Neutrophil (primary cell): ENCODE measurements around the gene ESPNL.

Experiments
- H3K27ac ChIP-seq: fragments of 200-600 bp; sonication (generic); 2 replicates; pipeline ENCODE4 v1.5.1; 2016; ENCODE audit warnings: mild to moderate bottlenecking, moderate library complexity
- H3K27me3 ChIP-seq: fragments of 200-600 bp; sonication (generic); 2 replicates; pipeline ENCODE4 v1.6.0; 2016; ENCODE audit warnings: mild to moderate bottlenecking
- H3K36me3 ChIP-seq: fragments of 200-600 bp; sonication (generic); 2 replicates; pipeline ENCODE4 v1.5.1; 2017
- H3K4me1 ChIP-seq, 2 experiments: fragments of 200-600 bp in 1 of 2; sonication (generic) in 1 of 2; 1 replicate in 1 of 2; 2 replicates in 1 of 2; pipeline versions ENCODE4 v1.5.1 to v1.6.1; 2013 to 2016; ENCODE audit warnings: low read depth in 1 of 2, low read length in 1 of 2, mild to moderate bottlenecking in 1 of 2, moderate library complexity in 1 of 2; ENCODE audit not compliant: control insufficient read depth in 1 of 2, insufficient read depth in 1 of 2
- H3K4me3 ChIP-seq, 2 experiments: fragments of 200-600 bp in 1 of 2; sonication (generic) in 1 of 2; 1 replicate in 1 of 2; 2 replicates in 1 of 2; pipeline ENCODE4 v1.5.1; 2013 to 2016; ENCODE audit warnings: low read depth in 1 of 2, low read length in 1 of 2, mild to moderate bottlenecking in 1 of 2, moderate library complexity in 1 of 2
- H3K9me3 ChIP-seq: fragments of 200-600 bp; sonication (generic); 2 replicates; pipeline ENCODE4 v1.5.1; 2016
- CTCF ChIP-seq: fragments of 200-600 bp; sonication (generic); IDR thresholded peaks from 2 replicates; pipeline ENCODE4 v1.5.1; 2016; ENCODE audit warnings: antibody characterized with exemption

Gene ESPNL

GRCh38 chr2:238151205-238151604 lies 51.1 kb downstream of the ESPNL start:
- no peaks in the 10 kb centered on the region for H3K36me3 ChIP-seq
- H3K27me3 ChIP-seq, result peaks cover 3% of the 10 kb centered on the region
- TF ChIP-seq CTCF, result no peak

DNA sequence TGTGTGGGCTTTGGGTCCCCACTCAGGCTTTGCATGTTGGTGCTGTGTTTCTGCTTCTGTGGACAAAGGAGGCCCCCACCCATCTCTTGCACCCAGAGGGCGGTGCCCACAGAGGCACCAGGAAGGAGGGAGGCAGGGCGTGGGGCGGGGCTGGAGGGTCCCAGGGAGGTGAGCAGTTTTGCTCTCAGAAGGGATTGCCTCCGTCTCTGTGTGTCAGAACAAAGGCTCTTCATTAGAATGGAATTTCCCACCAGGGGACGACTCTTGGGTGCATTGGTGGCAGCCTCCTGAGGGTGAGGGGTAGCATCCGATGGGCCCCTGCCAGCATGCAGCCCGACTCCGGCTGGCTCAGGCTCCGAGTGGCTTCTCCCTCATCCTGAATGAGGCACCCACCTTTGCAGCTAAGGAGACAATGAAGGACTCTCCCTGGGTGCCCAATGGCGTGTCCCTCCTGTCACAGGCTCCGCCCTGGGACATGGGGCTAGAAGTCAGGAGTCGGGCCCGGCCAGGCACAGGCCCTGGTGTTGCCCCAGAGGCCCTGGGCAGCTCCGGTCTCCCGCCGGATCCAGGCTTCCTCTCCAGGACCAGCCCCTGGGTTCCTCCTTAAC lies 51.6 kb downstream of the ESPNL start:
- H3K9me3 ChIP-seq, result no peaks in the 10 kb centered on the region
- H3K4me1 ChIP-seq, result no peaks in the 10 kb centered on the region
- TF ChIP-seq CTCF, result no peak
- H3K4me3 ChIP-seq, result no peak overlapping the region
- peaks cover 8% of the 10 kb centered on the region for H3K27me3 ChIP-seq
- H3K36me3 ChIP-seq, result no peaks in the 10 kb centered on the region
- H3K27ac ChIP-seq, result no peak overlapping the region

More at GRCh38 chr2:238151205-238151604, 51.1 kb downstream of the ESPNL start:
- Histone ChIP-seq H3K27ac (no peak overlapping the region), H3K4me1 (no peaks in the 10 kb centered on the region), H3K9me3 (no peaks in the 10 kb centered on the region), H3K4me3 (no peak overlapping the region)

DNA sequence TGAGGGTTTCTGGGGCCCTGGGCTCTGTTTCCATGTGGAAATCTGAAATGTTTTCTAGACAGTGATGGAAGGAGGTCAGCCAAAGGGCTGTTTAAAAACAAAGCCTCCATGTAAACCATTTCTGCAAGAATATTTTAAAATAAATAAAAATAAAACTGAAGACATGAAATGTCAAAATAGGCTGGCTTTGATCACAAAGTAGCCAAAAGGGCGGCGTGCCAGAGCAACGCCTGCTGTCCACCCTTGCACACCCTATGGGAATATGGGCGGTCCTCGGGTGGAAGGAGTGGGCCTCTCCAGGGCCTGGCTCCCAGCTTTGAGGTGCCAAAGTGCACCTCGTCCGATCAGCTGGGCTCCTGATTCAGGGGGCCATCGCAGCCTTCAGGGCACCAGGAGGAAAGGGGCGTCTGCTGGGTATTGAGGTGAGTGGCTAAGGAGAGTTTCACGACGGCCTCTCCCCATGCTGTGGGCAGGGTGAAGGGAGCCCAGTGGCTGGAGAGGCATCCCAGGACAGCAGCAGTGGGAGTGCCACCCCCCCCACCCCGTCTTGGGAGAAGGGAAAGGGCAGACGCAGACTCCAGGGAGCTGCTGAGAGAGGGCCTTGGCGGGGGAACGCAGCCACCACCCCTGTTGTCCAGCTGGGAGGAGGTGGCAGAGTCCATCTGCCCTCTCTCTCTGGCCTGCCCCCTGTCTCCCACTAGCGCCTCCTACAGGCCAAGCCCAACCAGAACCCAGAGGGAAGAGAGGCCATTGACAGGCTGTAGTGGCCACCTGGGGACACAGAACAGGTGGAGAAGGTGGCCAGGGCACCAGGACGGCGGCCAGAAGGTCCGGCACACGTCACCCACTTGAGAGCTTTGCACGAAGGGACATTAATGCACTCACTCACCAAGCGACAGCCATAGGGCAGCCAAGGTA lies 52.9 kb downstream of the ESPNL start:
- Histone ChIP-seq H3K9me3 (no peaks in the 10 kb centered on the region), H3K27me3 (peaks cover 21% of the 10 kb centered on the region), H3K4me3 (no peak overlapping the region), H3K4me1 (no peaks in the 10 kb centered on the region), H3K27ac (no peak overlapping the region), H3K36me3 (no peaks in the 10 kb centered on the region)
- no peak for TF ChIP-seq CTCF

GRCh38 chr2:238154570-238154969 lies 54.4 kb downstream of the ESPNL start:
- peaks cover 2 to 9% of the 10 kb centered on the region in 2 experiments for H3K4me1 ChIP-seq
- no peak for TF ChIP-seq CTCF

DNA sequence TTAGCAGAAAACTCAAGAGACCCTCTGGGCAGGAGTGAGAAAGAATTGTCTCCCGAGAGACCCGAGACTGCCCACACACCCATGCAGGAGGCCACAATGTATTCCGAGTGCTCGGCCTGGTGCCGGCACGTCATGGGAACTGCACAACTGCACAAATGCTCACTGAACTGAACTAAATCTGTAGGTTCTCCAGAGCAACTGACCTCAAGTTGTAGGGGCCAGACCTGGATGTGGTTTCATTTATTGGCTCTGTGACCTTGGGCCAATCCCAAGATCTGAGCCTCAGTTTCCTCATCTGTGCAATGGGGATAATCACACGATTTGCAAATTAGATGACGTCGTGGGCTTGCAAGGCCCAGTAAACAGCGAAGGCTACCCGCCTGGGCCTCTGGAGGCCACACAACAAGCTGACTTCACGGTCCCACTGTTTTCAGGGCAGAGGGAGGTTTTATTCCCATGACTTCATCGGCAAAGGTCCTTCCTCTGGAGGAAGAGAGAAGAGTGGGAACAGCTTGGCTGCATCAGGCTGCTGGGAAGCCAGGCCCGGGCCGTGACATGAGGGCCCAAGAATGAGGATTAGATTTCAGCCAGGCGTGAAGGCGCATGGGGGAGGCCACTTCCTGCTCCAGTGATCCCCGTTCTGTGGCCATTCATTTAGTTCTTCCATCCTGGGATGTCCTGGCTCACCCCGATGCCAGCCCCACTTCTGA lies 55.1 kb downstream of the ESPNL start:
- Histone ChIP-seq H3K27me3 (peaks cover 43% of the 10 kb centered on the region), H3K4me1 (peaks cover 2 to 12% of the 10 kb centered on the region in 2 experiments), H3K27ac (no peak overlapping the region), H3K4me3 (no peak overlapping the region), H3K9me3 (no peaks in the 10 kb centered on the region), H3K36me3 (no peaks in the 10 kb centered on the region)
- no peak for TF ChIP-seq CTCF

More at GRCh38 chr2:238154570-238154969, 54.4 kb downstream of the ESPNL start:
- Histone ChIP-seq H3K9me3 (no peaks in the 10 kb centered on the region), H3K27ac (no peak overlapping the region), H3K36me3 (no peaks in the 10 kb centered on the region), H3K4me3 (no peak overlapping the region), H3K27me3 (peaks cover 37% of the 10 kb centered on the region)
